MM.1S (cell line): ENCODE results near the gene DNAJC27.
"Not testable (repeated sequence)": the region's sequence is repeated elsewhere in the genome, so short reads cannot be mapped to it uniquely, and the experiment has no call there.

Experiments
- DNase-seq: peaks from one replicate; pipeline ENCODE4 v3.0.0-alpha.2; 2015
- H2AFZ ChIP-seq: fragments of 300-600 bp; sonication (generic); 2 replicates; pipeline ENCODE4 v1.6.0; 2016; ENCODE audit warnings: antibody characterized with exemption, low read length
- H3F3A ChIP-seq: fragments of 300-600 bp; sonication (generic); 2 replicates; pipeline ENCODE4 v1.6.1; 2016; ENCODE audit warnings: mild to moderate bottlenecking, antibody characterized with exemption, low read length, moderate library complexity, mixed read lengths; ENCODE audit not compliant: insufficient read depth
- H3K27ac ChIP-seq: fragments of 300-600 bp; sonication (generic); 2 replicates; pipeline ENCODE4 v1.5.1; 2016; ENCODE audit warnings: mild to moderate bottlenecking, low read length
- H3K27me3 ChIP-seq: fragments of 300-600 bp; sonication (generic); replicated peaks from 2 replicates; pipeline ENCODE4 v1.6.0; 2016; ENCODE audit warnings: low read length; ENCODE audit not compliant: insufficient read depth
- H3K36me3 ChIP-seq: fragments of 300-600 bp; sonication (generic); replicated peaks from 2 replicates; pipeline ENCODE4 v1.6.1; 2016; ENCODE audit warnings: mild to moderate bottlenecking, low read length, mixed read lengths; ENCODE audit not compliant: insufficient read depth
- H3K4me1 ChIP-seq: fragments of 300-600 bp; sonication (generic); 2 replicates; pipeline ENCODE4 v1.6.1; 2016; ENCODE audit warnings: low read length, mixed read lengths
- H3K4me2 ChIP-seq: fragments of 300-600 bp; sonication (generic); 2 replicates; pipeline ENCODE4 v1.6.0; 2016; ENCODE audit warnings: low read depth, low read length
- H3K4me3 ChIP-seq: fragments of 300-600 bp; sonication (generic); 2 replicates; pipeline ENCODE4 v1.5.1; 2016; ENCODE audit warnings: low read length, mixed read lengths
- H3K79me2 ChIP-seq: fragments of 300-600 bp; sonication (generic); 2 replicates; pipeline ENCODE4 v1.6.1; 2016; ENCODE audit warnings: mixed run types, low read length, mixed read lengths
- H3K9ac ChIP-seq: fragments of 300-600 bp; sonication (generic); 2 replicates; pipeline ENCODE4 v1.6.1; 2016; ENCODE audit warnings: low read length, mixed read lengths
- H3K9me2 ChIP-seq: fragments of 300-600 bp; sonication (generic); replicated peaks from 2 replicates; pipeline ENCODE4 v1.6.1; 2016; ENCODE audit warnings: mild to moderate bottlenecking, low read length, mixed read lengths; ENCODE audit not compliant: insufficient read depth
- H3K9me3 ChIP-seq: fragments of 300-600 bp; sonication (generic); replicated peaks from 2 replicates; pipeline ENCODE4 v1.6.1; 2016; ENCODE audit warnings: mild to moderate bottlenecking, low read length, mixed read lengths; ENCODE audit not compliant: insufficient read depth
- H4K20me1 ChIP-seq: fragments of 300-600 bp; sonication (generic); 2 replicates; pipeline ENCODE4 v1.6.1; 2016; ENCODE audit warnings: mild to moderate bottlenecking, low read length, moderate library complexity, mixed read lengths; ENCODE audit not compliant: insufficient read depth
- EZH2 ChIP-seq: fragments of 300-600 bp; sonication (generic); optimal IDR thresholded peaks from 2 replicates; pipeline ENCODE3; 2017; ENCODE audit warnings: low read depth, mild to moderate bottlenecking, antibody characterized with exemption, low read length, mixed read lengths
- EZH2phosphoT487 ChIP-seq: fragments of 300-600 bp; sonication (generic); IDR thresholded peaks from 2 replicates; pipeline ENCODE4 v1.6.1; 2018; ENCODE audit warnings: antibody characterized with exemption, low read length
- TF ChIP-seq, protein P1 (sequence below): fragments of 300-600 bp; sonication (generic); IDR thresholded peaks from 2 replicates; pipeline ENCODE4 v1.5.1; 2016; ENCODE audit warnings: antibody characterized with exemption, low read length, mixed read lengths

Gene DNAJC27

DNA sequence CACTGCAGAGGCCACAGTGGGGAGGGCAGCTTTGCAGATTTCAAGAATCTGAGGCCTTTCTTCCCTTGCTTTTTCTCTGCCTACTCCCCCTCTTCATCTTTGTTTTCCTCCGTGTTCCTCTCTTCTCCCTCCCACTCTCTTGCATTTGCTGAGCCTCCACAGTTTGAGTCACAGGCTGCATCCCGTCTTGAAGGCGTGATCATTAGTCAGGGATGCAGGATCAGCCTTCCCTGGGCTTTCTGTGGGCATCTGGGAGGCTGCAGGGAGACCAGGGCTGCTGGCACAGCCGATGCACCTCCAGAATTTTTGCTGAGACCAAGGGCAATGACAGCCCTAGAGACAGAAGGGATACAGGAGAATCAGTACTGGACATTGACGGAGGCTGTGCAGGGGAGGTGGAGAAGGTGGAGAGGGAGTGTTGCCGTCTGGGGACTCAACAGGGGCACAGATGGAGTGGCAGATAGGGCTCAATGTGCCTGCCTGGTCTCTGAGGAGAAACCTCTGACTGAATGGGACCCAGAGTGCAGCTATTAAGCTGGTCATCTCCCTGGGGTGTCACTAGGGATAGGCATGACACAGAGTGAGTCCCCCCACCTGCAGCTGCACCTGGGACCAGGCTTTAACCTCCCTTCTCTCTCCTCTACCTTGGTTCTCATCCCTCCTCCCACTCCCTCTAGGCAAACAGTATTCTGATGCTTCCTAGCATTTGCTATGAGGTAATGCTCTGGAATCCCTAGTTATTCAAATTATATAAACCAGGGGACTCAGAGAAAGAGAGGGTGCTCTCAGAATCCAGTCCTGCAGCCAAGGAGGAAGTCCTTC, 29.0 kb upstream of the DNAJC27 start:
- DNase-seq, result no peak

DNA sequence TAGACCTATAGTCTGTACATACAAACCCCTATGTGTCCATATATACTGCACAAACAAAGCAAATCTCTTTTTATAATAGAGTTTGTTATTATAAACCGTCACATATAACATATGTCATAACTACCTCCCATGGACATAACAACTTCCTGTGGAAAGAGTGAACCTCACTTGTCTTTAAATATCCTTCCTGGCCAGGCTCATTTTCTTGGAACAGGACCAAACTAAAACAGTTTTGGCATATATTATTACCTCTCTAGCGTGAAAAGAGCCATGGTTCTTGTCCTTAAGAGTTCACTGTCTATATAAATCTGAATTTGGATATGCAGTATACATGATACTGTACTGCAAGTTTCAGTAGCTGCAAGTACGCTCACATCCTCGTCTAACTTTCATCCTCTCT, 28.3 kb upstream of the DNAJC27 start:
- H3K36me3 ChIP-seq, result no peaks in the 10 kb centered on the region
- H2AFZ ChIP-seq, result no peak overlapping the region
- H3K4me1 ChIP-seq, result no peaks in the 10 kb centered on the region
- no peak overlapping the region for H3K27ac ChIP-seq
- H3K9me3 ChIP-seq, result no peaks in the 10 kb centered on the region
- H3K79me2 ChIP-seq, result no peaks in the 10 kb centered on the region
- H3F3A ChIP-seq, result no peaks in the 10 kb centered on the region
- TF ChIP-seq, protein P1, sequence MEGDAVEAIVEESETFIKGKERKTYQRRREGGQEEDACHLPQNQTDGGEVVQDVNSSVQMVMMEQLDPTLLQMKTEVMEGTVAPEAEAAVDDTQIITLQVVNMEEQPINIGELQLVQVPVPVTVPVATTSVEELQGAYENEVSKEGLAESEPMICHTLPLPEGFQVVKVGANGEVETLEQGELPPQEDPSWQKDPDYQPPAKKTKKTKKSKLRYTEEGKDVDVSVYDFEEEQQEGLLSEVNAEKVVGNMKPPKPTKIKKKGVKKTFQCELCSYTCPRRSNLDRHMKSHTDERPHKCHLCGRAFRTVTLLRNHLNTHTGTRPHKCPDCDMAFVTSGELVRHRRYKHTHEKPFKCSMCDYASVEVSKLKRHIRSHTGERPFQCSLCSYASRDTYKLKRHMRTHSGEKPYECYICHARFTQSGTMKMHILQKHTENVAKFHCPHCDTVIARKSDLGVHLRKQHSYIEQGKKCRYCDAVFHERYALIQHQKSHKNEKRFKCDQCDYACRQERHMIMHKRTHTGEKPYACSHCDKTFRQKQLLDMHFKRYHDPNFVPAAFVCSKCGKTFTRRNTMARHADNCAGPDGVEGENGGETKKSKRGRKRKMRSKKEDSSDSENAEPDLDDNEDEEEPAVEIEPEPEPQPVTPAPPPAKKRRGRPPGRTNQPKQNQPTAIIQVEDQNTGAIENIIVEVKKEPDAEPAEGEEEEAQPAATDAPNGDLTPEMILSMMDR, result no peak
- TF ChIP-seq EZH2 (no peak), EZH2phosphoT487 (no peak)
- no peaks in the 10 kb centered on the region for H3K27me3 ChIP-seq
- H4K20me1 ChIP-seq, result no peaks in the 10 kb centered on the region
- no peak overlapping the region for H3K4me2 ChIP-seq
- H3K9me2 ChIP-seq, result no peaks in the 10 kb centered on the region
- no peak overlapping the region for H3K4me3 ChIP-seq
- no peak overlapping the region for H3K9ac ChIP-seq
- DNase-seq, result no peak

More for the DNA sequence above, 29.0 kb upstream of the DNAJC27 start:
- H3K27me3 ChIP-seq, result no peaks in the 10 kb centered on the region
- no peaks in the 10 kb centered on the region for H3K79me2 ChIP-seq
- H3F3A ChIP-seq, result no peaks in the 10 kb centered on the region
- no peaks in the 10 kb centered on the region for H3K4me1 ChIP-seq
- H3K9ac ChIP-seq, result no peak overlapping the region
- H4K20me1 ChIP-seq, result no peaks in the 10 kb centered on the region
- no peak overlapping the region for H2AFZ ChIP-seq
- TF ChIP-seq EZH2 (no peak), EZH2phosphoT487 (no peak)
- TF ChIP-seq, protein P1, result no peak
- no peaks in the 10 kb centered on the region for H3K36me3 ChIP-seq
- H3K27ac ChIP-seq, result no peak overlapping the region
- H3K4me3 ChIP-seq, result no peak overlapping the region
- no peak overlapping the region for H3K4me2 ChIP-seq
- H3K9me3 ChIP-seq, result no peaks in the 10 kb centered on the region
- no peaks in the 10 kb centered on the region for H3K9me2 ChIP-seq

GRCh38 chr2:24999097-24999496, 27.3 kb upstream of the DNAJC27 start:
- not testable (repeated sequence) for H2AFZ ChIP-seq, H3K4me2 ChIP-seq, H3K27me3 ChIP-seq, H3K79me2 ChIP-seq, H3K9me2 ChIP-seq, H3F3A ChIP-seq, H3K27ac ChIP-seq, H3K36me3 ChIP-seq, H3K4me1 ChIP-seq, H3K9me3 ChIP-seq, H3K4me3 ChIP-seq, DNase-seq, H3K9ac ChIP-seq, H4K20me1 ChIP-seq

GRCh38 chr2:24994146-24994724, 22.5 kb upstream of the DNAJC27 start:
- no peak overlapping the region for H3K27ac ChIP-seq
- no peak overlapping the region for H2AFZ ChIP-seq
- H3K4me2 ChIP-seq, result no peak overlapping the region
- H4K20me1 ChIP-seq, result no peaks in the 10 kb centered on the region
- H3F3A ChIP-seq, result no peaks in the 10 kb centered on the region
- no peaks in the 10 kb centered on the region for H3K79me2 ChIP-seq
- no peaks in the 10 kb centered on the region for H3K36me3 ChIP-seq
- H3K4me3 ChIP-seq, result no peak overlapping the region
- no peak overlapping the region for H3K9ac ChIP-seq
- no peaks in the 10 kb centered on the region for H3K27me3 ChIP-seq
- H3K9me3 ChIP-seq, result no peaks in the 10 kb centered on the region
- H3K9me2 ChIP-seq, result no peaks in the 10 kb centered on the region
- no peak for TF ChIP-seq EZH2phosphoT487
- TF ChIP-seq, protein P1, result no peak
- no peak for TF ChIP-seq EZH2
- no peaks in the 10 kb centered on the region for H3K4me1 ChIP-seq
- DNase-seq, result no peak
